ENCODE data around the gene CTDP1. TPM values are rescaled to one million over a fixed set of nuclear protein-coding genes. Genes with fewer than 3 reads are reported as not detected.

CTDP1 gene
- total RNA-seq, 4 donors from 2014 or later, result 18.1 to 40.5 (median 25.7) TPM

GRCh38 chr18:79746730-79747129 is 67.1 kb downstream of the CTDP1 start:
- WGBS, 2 donors, result 92 to 96% methylated on average over 8 of the region's 8 CpGs
- no peak for DNase-seq (ENCODE audit: low spot score in 2 of 2)
- Histone ChIP-seq H3K27ac (no peak overlapping the region), H3K9me3 (no peaks in the 10 kb centered on the region), H3K4me1 (no peaks in the 10 kb centered on the region), H3K4me3 (no peak overlapping the region), H3K27me3 (no peaks in the 10 kb centered on the region), H3K36me3 (peaks cover 0 to 61% (median 0%) of the 10 kb centered on the region in 3 donors)
- no peak for TF ChIP-seq POLR2A (IDR thresholded peaks at IDR 0.05)
- TF ChIP-seq CTCF (IDR thresholded peaks at IDR 0.05), result no peak
- no peak for TF ChIP-seq EP300 (IDR thresholded peaks at IDR 0.05)

- DNase-seq (ENCODE audit: low spot score in 2 of 2), result no peak
Observed at GRCh38 chr18:79747156-79747845, 67.7 kb downstream of the CTDP1 start.

GRCh38 chr18:79748321-79749180 is 68.9 kb downstream of the CTDP1 start:
- Histone ChIP-seq H3K9me3 (no peaks in the 10 kb centered on the region), H3K27ac (no peak overlapping the region), H3K36me3 (peaks cover 0 to 49% (median 0%) of the 10 kb centered on the region in 3 donors), H3K4me3 (no peak overlapping the region), H3K27me3 (no peaks in the 10 kb centered on the region), H3K4me1 (no peaks in the 10 kb centered on the region)
- TF ChIP-seq CTCF (IDR thresholded peaks at IDR 0.05), result no peak
- TF ChIP-seq POLR2A (IDR thresholded peaks at IDR 0.05), result no peak
- TF ChIP-seq EP300 (IDR thresholded peaks at IDR 0.05), result no peak
- DNase-seq (ENCODE audit: low spot score in 2 of 2), result no peak
- 86 to 90% methylated on average over 19 to 32 of the region's 36 CpGs for WGBS, 2 donors

More at GRCh38 chr18:79747156-79747845, 67.7 kb downstream of the CTDP1 start:
- Histone ChIP-seq H3K4me3 (no peak overlapping the region), H3K9me3 (no peaks in the 10 kb centered on the region), H3K36me3 (peaks cover 0 to 55% (median 0%) of the 10 kb centered on the region in 3 donors), H3K27ac (no peak overlapping the region), H3K4me1 (no peaks in the 10 kb centered on the region), H3K27me3 (no peaks in the 10 kb centered on the region)
- WGBS, 2 donors, result 93 to 98% methylated on average over 34 to 35 of the region's 35 CpGs
- TF ChIP-seq CTCF (IDR thresholded peaks at IDR 0.05), result no peak
- TF ChIP-seq EP300 (IDR thresholded peaks at IDR 0.05), result no peak
- no peak for TF ChIP-seq POLR2A (IDR thresholded peaks at IDR 0.05)

- no peak overlapping the region for H3K4me3 ChIP-seq
- no peaks in the 10 kb centered on the region for H3K27me3 ChIP-seq
- 82 to 86% methylated on average over 48 to 49 of the region's 49 CpGs for WGBS, 2 donors
- H3K9me3 ChIP-seq, result no peaks in the 10 kb centered on the region
- no peaks in the 10 kb centered on the region for H3K4me1 ChIP-seq
- H3K27ac ChIP-seq, result no peak overlapping the region
- TF ChIP-seq POLR2A (IDR thresholded peaks at IDR 0.05), result no peak
- no peak for TF ChIP-seq EP300 (IDR thresholded peaks at IDR 0.05)
- no peak for TF ChIP-seq CTCF (IDR thresholded peaks at IDR 0.05)
- H3K36me3 ChIP-seq, result peaks cover 0 to 52% (median 0%) of the 10 kb centered on the region in 3 donors
- DNase-seq (ENCODE audit: low spot score in 2 of 2), result no peak
Observed at GRCh38 chr18:79749251-79750191, 69.9 kb downstream of the CTDP1 start.

All from tibial nerve (tissue), 4 donors.